Left colon (tissue), 2 donors: Measurements from ENCODE around the gene TANK. TPM values are rescaled to one million over a fixed set of nuclear protein-coding genes. Genes with fewer than 3 reads are reported as not detected.
A peak's percentile ranks its signal among the peaks of the same experiment; 100 is the strongest.
"Not testable (repeated sequence)": the region's sequence is repeated elsewhere in the genome, so short reads cannot be mapped to it uniquely, and the experiment has no call there.

Experiments
- ATAC-seq: fragments of 200-7000 bp; cut with Tn5 transposase; one replicate; pipeline ENCODE4 v1.9.1; 2020; ENCODE audit warnings: mild to moderate bottlenecking, moderate library complexity
- DNase-seq, 2 donors: peaks; one replicate each; pipeline ENCODE4 v3.0.0-alpha.2; 2020
- intact Hi-C, 2 donors: fragments of 100-400 bp; cut with DNase I in 1 of 2; cut with micrococcal nuclease in 1 of 2; formaldehyde crosslinking; loops; one replicate each; pipeline versions ENCODE4 v1.11.2 to v1.14.0; 2022; cut with DNase I, micrococcal nuclease
- total RNA-seq, 2 donors: library from RNA; stranded (reverse); fragmentation: NEBNext Ultra II Directional; extraction: Animal tissue kit (Norgen Biotek cat#: 25700); gene quantifications; one replicate each; pipeline ENCODE4 v1.2.1, GENCODE V29; 2021
- donor health status: DM: no; HTN: no; CAD: no.
- donor health status: DM: yes; HTN: yes; CAD: no.

The TANK gene
- total RNA-seq, 2 donors from 2014 or later: 54.3 to 58.8 TPM

- intact Hi-C loops: not testable (repeated sequence)
- DNase-seq: peak; percentile 68 to 77
- peak; percentile 99 for ATAC-seq
Measured at GRCh38 chr2:161244387-161245260, 84.4 kb downstream of the TANK start.

DNA sequence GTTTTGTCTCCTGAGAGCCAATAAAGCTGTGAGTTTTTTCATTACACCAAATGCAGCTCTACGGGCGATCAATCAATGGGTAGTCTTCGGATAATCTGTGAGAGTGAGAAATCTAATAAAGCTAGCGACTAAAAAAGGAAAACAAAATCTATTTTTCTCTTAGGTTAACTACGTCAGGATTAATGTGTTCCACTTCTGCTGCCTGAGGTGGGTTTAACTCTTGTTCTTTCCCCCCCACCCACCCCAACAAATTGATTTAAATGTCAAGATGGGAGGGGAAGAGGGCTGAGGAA is 85.0 kb downstream of the TANK start:
- DNase-seq (no peak), ATAC-seq (no peak)
- intact Hi-C loops: no loop called here

DNA sequence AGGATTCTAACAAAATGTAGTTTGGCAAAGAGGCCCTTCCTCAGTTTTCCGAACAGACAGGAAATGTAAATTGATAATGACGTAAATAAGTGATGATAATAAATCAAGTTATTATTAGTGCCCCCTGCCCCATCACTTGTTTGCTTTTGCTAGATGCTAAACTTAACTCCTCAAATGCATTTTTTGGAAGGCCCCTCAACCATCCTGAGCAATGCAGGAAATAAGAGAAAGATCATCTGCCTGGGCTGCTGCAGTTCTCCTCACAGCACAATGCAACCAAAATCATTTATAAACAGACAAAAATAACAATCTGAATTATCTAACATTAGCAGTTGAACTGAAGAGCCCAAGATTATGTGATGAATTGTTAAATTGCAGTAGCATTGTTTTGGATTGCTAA is 85.4 kb downstream of the TANK start:
- ATAC-seq: no peak
- intact Hi-C loops: no loop called here
- DNase-seq: no peak

GRCh38 chr2:161246281-161246680 is 86.1 kb downstream of the TANK start:
- ATAC-seq (no peak), DNase-seq (no peak)
- intact Hi-C loops: no loop called here

DNA sequence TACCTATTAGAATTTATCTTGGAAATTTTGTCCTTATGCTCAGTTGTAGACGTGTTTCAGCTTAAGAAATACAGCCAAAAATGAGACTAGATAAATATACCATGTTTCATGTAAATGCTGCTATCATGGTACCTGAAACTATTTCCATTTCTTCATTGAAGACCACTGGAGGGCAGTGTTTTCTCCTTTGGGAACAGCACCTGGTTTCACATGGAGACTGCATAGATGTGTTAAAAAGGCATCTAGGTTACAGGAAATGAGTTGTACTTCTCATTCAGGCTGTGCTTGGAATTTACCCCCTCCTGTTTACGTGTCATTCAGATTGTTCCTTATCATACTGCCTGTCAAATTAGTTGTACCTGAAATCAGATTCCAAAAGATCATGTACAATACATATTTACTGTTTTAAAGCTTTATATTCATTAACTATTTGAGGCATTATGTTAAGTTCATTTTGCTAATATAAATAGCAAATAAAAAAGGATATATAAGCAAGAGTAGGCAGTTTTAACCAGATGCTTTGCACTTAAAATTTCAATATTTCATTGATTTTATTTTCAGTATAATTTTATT is 90.7 kb downstream of the TANK start:
- ATAC-seq (peak; percentile 99), DNase-seq (no peak)
- intact Hi-C loops: no loop called here

GRCh38 chr2:161257123-161257952 is 97.1 kb downstream of the TANK start:
- DNase-seq (no peak), ATAC-seq (no peak)
- intact Hi-C loops: no loop called here

- ATAC-seq: no peak
- intact Hi-C loops: no loop called here
- no peak for DNase-seq
Measured at GRCh38 chr2:161265874-161266273, 105.6 kb downstream of the TANK start.

- intact Hi-C loops: no loop called here
- DNase-seq (no peak), ATAC-seq (no peak)
Measured at GRCh38 chr2:161269111-161269510, 108.9 kb downstream of the TANK start.

DNA sequence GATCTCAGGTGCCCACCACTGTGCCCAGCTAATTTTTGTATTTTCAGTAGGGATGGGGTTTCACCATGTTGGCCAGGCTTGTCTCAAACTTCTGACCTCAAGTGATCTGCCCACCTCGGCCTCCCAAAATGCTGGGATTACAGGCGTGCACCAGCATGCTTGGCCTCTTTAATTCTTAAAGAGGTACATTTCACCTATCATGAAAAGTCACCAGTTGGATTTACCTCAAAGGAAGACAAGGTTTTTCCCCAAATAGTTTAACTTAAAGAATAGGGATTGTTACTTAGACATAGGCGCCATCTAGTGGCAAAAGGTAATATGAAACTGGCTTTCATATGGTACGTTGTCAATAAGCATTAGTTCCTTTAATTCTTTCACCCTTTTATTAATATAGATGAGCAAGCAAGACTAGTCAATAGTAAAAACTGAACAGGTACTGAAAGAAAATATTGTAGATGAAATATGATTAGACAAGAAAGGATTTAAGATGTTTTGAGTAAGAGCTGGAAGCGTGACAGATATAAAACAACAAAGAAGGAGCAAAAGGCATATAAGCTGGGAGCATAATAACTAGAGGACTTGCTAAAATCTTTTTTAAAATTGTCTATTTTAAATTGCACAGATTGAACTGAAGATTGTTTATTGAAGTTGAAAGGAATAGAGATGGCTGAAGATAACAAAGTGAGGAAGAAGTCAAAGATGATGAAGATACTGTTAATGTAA is 113.0 kb downstream of the TANK start:
- intact Hi-C loops: loop anchor here in 1 of 2 donors (5.0 kb wide), 1 partner anchor 51 kb away; no protein-coding TSS in a partner anchor
- DNase-seq: no peak
- peak; percentile 36 for ATAC-seq

GRCh38 chr2:161278564-161279229 is 118.5 kb downstream of the TANK start:
- intact Hi-C loops, DNase-seq, ATAC-seq: not testable (repeated sequence)

DNA sequence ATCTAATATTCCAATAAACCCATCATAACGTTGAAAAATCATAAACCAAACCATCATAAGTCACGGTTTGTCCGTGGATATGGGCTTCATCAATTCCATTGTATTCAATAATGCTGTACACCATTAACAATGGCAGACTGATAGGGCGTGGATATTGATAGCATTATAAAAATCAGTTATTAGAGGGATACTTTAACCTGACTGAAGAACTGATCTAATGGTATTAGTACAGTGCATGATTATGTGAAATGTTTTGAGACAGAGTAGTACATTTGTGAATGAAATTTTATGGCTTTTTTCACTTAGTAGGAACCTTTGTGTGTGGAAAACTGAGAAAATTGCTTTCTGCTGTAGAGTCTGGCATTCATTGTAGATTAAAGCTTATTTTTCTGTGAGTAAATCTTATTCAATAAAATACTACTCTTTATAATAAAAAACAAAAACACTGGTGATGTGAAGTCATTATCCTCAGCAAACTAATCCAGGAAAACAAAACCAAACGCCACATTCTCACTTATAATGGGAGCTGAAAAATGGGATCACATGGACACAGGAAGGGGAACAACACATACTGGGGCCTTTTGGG is 119.1 kb downstream of the TANK start:
- DNase-seq, intact Hi-C loops, ATAC-seq: not testable (repeated sequence)

- intact Hi-C loops, ATAC-seq: not testable (repeated sequence)
- DNase-seq: peak; percentile 37 to 39
Measured at GRCh38 chr2:161280906-161281323, 120.7 kb downstream of the TANK start.

- ATAC-seq, DNase-seq, intact Hi-C loops: not testable (repeated sequence)
Measured at GRCh38 chr2:161281615-161282310, 121.5 kb downstream of the TANK start.

- ATAC-seq, intact Hi-C loops, DNase-seq: not testable (repeated sequence)
Measured at GRCh38 chr2:161282311-161282644, 122.0 kb downstream of the TANK start.

DNA sequence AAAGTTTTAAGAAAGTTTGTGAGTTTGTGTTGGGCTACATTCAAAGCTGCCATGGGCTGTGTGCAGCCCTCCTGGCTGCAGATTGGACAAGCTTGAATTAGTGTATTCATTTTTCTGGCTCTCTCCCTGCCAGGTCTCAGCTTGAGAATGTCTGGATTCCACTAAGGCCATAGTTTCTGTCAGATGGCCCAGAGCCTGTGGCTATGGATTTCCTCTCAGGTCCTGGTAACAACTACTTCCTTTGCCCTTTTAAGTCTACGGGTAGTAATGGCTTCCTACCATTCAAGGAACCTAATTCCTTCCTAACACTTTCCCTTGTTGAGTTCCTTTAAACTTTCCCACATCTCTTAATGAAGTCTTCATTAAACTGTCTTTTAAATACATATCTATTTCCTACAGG is 123.7 kb downstream of the TANK start:
- intact Hi-C loops: no loop called here
- no peak for ATAC-seq

More for the DNA sequence above, 123.7 kb downstream of the TANK start:
- DNase-seq: no peak
